Muscle of leg (tissue), 11 donors: ENCODE measurements around the gene HTRA3. TPM values are rescaled to one million over a fixed set of nuclear protein-coding genes. Genes with fewer than 3 reads are reported as not detected.

Experiments
- DNase-seq: peaks from one replicate; pipeline ENCODE4 v3.0.0; 2013
- H3K27ac ChIP-seq: one replicate; pipeline ENCODE4 v1.5.1; 2013; ENCODE audit warnings: mild to moderate bottlenecking, low read length, control low read depth
- H3K27me3 ChIP-seq: one replicate; pipeline ENCODE4 v1.6.1; 2013; ENCODE audit warnings: low read length; ENCODE audit not compliant: control insufficient read depth, insufficient read depth
- H3K36me3 ChIP-seq: one replicate; pipeline ENCODE4 v1.6.1; 2013; ENCODE audit warnings: low read length; ENCODE audit not compliant: control insufficient read depth, insufficient read depth
- H3K4me1 ChIP-seq: one replicate; pipeline ENCODE4 v1.6.1; 2013; ENCODE audit warnings: low read length; ENCODE audit not compliant: control insufficient read depth, insufficient read depth
- H3K4me3 ChIP-seq: one replicate; pipeline ENCODE4 v1.5.1; 2013; ENCODE audit warnings: low read length, control low read depth
- H3K9me3 ChIP-seq: replicated peaks from 2 replicates; pipeline ENCODE4 v1.6.1; 2013; ENCODE audit warnings: low read depth, low read length; ENCODE audit not compliant: control insufficient read depth
- WGBS: methylation state at CpG from one replicate; pipeline ENCODE4 v1.1.5; 2013; ENCODE audit warnings: missing lambda C conversion rate; ENCODE audit not compliant: insufficient coverage; 5-methylcytosine and 5-hydroxymethylcytosine counted together
- polyA plus RNA-seq, 8 donors: library from polyadenylated mRNA; unstranded; fragments of 120-200 nt; gene quantifications; one replicate each; pipeline versions ENCODE4 v1.2.1 to v1.2.3, GENCODE V29; 2013; ENCODE audit warnings: inconsistent platforms in 1 of 8, low replicate concordance in 1 of 8; ENCODE audit not compliant: insufficient read length in 8 of 8, insufficient read depth in 1 of 8
- total RNA-seq: library from RNA; stranded (reverse); fragments of 120-200 nt; gene quantifications from one replicate; pipeline ENCODE4 v1.2.4, GENCODE V29; 2013

The HTRA3 gene
- total and polyA plus RNA-seq, 9 donors: 40.7 to 87.4 (median 61.2) TPM

DNA sequence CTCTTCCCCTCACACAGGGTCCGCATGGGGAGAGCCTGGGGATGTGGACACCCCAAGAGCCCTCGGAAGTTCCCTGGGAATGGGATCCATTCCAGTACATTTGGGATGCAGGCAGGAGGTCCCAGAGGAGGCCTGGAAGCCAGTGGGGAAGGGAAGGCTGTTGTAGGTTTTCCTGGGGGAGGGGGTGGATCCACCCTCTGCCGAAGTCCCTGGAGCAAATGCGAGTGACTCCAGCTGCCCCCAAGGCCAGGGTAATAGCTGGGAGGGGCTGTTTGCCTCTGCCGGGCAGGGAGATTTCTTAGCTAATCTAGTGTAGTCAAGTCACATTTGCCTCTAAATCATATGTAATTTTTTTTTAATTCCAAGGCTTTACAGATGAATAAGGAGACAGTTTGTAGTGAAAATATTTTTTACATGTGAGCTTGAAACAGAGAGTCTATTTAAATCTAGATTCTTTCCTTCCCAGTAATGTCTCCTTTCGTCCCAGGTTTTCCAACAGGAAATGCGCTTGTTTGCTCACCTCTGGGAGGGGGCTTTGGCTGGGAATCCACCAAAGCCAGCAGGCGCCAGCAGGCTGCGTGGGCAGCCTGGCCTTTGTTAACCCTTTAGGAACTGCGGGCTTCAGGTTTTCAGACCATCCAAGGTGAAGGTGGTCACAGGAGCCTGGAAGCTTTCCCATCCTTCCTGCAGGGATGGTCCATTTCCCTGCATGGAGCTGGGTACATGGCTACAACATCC lies 43.7 kb upstream of the HTRA3 start:
- no peak overlapping the region for H3K27ac ChIP-seq
- H3K27me3 ChIP-seq: no peaks in the 10 kb centered on the region
- no peaks in the 10 kb centered on the region for H3K36me3 ChIP-seq
- peaks cover 34% of the 10 kb centered on the region for H3K4me1 ChIP-seq
- WGBS: 25% methylated on average over 8 of the region's 10 CpGs
- no peak overlapping the region for H3K4me3 ChIP-seq
- peaks cover 4% of the 10 kb centered on the region for H3K9me3 ChIP-seq
- no peak for DNase-seq

DNA sequence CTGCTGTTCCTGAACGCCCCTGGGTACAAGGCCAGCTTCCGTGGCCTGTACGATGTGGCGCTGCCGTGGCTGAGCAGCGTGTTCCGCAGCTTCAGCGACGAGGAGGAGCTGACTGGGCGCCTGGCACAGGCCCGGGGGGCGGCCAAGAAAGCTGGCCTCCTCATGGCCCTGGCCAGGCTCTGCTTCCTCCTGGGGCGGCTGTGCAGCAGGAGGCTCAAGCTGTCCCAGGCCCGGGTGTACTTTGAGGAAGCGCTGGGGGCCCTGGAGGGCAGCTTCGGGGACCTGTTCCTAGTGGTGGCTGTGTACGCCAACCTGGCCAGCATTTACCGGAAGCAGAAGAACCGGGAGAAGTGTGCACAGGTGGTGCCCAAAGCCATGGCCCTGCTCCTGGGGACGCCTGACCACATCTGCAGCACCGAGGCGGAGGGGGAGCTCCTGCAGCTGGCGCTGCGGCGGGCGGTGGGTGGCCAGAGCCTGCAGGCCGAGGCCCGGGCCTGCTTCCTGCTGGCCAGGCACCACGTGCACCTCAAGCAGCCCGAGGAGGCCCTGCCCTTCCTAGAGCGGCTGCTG lies 42.3 kb upstream of the HTRA3 start:
- WGBS: 63% methylated on average over 31 of the region's 31 CpGs
- Histone ChIP-seq H3K4me1 (peaks cover 34% of the 10 kb centered on the region), H3K36me3 (no peaks in the 10 kb centered on the region), H3K27me3 (no peaks in the 10 kb centered on the region), H3K9me3 (no peaks in the 10 kb centered on the region), H3K27ac (no peak overlapping the region), H3K4me3 (no peak overlapping the region)
- DNase-seq: no peak

DNA sequence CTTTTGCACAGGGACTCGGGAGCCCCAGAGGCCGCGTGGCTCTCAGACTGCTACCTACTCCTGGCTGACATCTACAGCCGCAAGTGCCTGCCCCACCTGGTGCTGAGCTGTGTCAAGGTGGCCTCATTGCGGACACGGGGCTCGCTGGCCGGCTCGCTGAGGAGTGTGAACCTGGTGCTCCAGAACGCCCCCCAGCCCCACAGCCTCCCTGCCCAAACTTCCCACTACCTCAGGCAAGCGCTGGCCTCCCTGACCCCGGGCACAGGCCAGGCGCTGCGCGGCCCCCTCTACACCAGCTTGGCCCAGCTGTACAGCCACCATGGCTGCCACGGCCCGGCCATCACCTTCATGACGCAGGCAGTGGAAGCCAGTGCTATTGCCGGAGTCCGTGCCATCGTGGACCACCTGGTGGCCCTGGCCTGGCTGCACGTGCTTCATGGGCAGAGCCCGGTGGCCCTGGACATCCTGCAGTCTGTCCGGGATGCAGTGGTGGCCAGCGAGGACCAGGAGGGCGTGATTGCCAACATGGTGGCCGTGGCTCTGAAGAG lies 41.7 kb upstream of the HTRA3 start:
- Histone ChIP-seq H3K36me3 (no peaks in the 10 kb centered on the region), H3K4me1 (peaks cover 34% of the 10 kb centered on the region), H3K27me3 (no peaks in the 10 kb centered on the region), H3K9me3 (no peaks in the 10 kb centered on the region), H3K27ac (no peak overlapping the region), H3K4me3 (no peak overlapping the region)
- no peak for DNase-seq
- WGBS: 82% methylated on average over 26 of the region's 27 CpGs

DNA sequence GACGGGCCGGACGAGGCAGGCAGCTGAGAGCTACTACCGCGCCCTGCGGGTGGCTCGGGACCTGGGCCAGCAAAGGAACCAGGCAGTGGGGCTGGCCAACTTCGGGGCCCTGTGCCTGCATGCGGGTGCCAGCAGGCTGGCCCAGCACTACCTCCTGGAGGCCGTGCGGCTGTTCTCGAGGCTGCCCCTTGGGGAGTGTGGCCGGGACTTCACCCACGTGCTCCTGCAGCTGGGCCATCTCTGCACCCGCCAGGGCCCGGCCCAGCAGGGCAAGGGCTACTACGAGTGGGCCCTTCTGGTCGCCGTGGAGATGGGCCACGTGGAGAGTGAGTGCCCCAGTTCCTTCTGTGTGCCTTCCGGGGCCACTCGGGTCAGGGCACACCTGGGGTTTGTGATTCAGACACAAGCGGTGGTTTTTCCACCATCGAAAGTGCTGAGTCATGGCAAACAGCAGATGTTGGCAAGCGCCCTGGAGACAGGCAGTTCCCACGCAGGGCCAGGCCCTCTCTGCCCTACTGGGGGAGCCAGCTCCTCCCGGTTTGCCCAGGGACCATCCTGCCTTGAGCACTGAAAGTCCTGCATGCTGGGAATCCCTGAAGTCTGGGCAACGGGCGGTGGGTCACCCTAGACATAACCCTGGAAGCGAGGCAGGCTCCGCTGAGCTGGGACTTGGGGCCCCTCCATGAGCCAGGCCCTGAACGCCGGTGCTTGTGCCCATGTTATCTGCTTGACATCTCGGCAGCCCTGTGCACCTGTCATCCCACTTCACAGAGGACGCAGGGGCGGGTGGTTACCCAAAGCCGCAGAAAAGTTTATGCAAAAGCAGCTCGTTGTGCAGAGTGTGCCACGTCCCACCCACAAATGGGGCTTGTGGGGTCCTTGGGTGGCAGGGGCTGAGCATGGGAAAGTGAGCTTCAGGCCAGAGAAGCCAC lies 41.0 kb upstream of the HTRA3 start:
- Histone ChIP-seq H3K9me3 (no peaks in the 10 kb centered on the region), H3K4me3 (no peak overlapping the region), H3K4me1 (peaks cover 34% of the 10 kb centered on the region), H3K27ac (no peak overlapping the region), H3K27me3 (no peaks in the 10 kb centered on the region), H3K36me3 (no peaks in the 10 kb centered on the region)
- DNase-seq: peak; percentile 73
- WGBS: 62% methylated on average over 39 of the region's 39 CpGs

- no peak overlapping the region for H3K27ac ChIP-seq
- H3K36me3 ChIP-seq: peaks cover 3% of the 10 kb centered on the region
- H3K4me3 ChIP-seq: no peak overlapping the region
- DNase-seq: no peak
- WGBS: 96% methylated on average over 9 of the region's 17 CpGs
- peaks cover 34% of the 10 kb centered on the region for H3K4me1 ChIP-seq
- no peaks in the 10 kb centered on the region for H3K9me3 ChIP-seq
- no peaks in the 10 kb centered on the region for H3K27me3 ChIP-seq
These were observed 40.1 kb upstream of the HTRA3 start for GRCh38 chr4:8229331-8229975.

DNA sequence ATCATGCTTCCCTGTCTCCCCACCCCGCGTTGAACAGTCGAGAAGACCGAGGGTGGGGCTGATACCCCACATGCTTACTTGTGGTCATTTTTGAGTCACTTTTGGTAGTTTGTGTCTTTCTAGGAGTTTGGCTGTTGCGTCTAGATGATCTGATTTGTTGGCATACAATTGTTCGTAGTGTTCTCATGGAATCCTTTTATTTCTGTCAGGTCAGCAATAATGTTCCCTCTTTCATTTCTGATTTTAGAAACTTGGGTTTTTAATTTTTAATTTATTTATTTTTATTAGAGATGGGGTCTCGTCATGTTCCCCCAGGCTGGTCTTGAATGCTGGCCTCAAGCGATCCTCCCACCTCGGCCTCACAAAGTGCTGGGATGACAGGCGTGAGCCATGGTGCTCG lies 39.5 kb upstream of the HTRA3 start:
- Histone ChIP-seq H3K27me3 (no peaks in the 10 kb centered on the region), H3K4me1 (peaks cover 35% of the 10 kb centered on the region), H3K36me3 (peaks cover 7% of the 10 kb centered on the region), H3K4me3 (no peak overlapping the region), H3K27ac (no peak overlapping the region), H3K9me3 (no peaks in the 10 kb centered on the region)
- WGBS: 100% methylated on average over 3 of the region's 11 CpGs
- no peak for DNase-seq

DNA sequence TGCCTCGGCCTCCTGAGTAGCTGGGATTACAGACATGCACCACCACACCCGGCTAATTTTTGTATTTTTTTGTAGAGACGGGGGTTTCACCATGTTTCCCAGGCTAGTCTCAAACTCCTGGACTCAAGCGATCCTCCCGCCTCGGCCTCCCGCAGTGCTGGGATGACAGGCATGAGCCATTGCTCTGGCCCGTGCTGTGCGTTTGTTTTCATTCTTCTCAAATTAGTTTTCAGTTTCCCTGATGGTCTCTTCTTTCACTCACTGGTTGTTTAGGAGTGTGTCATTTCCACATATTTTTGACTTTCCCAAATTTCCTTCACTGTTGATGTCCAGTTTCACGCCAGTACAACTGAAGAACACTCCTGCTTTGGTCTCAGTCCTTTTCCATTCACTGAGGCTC lies 38.7 kb upstream of the HTRA3 start:
- DNase-seq: no peak
- Histone ChIP-seq H3K27me3 (no peaks in the 10 kb centered on the region), H3K4me1 (peaks cover 38% of the 10 kb centered on the region), H3K36me3 (peaks cover 7% of the 10 kb centered on the region), H3K27ac (no peak overlapping the region), H3K9me3 (no peaks in the 10 kb centered on the region), H3K4me3 (no peak overlapping the region)
- WGBS: 91% methylated on average over 7 of the region's 10 CpGs

DNA sequence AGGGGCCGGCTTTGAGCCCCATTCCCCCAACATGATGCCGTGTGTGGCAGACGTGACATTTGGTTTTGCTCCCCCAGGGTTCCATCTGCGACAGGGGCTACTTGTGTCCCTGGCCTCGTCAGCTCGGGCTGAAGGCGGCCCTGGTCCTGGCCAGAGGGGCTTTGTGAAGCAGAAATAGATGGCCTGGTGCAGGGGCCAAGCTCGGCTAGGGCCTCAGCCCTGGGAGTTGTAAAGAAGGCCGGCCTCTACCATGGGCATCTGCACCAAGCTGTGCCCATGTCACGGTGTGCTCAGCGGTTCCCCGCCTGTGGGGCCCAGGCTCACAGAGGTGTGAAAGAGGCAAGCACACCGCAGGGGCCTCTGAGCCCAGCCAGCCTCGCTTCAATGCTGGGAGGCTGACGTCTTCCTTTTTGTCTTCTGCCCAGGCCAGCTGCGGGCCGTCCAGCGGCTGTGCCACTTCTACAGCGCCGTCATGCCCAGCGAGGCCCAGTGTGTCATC lies 38.0 kb upstream of the HTRA3 start:
- Histone ChIP-seq H3K4me3 (no peak overlapping the region), H3K36me3 (peaks cover 10% of the 10 kb centered on the region), H3K4me1 (peaks cover 38% of the 10 kb centered on the region), H3K9me3 (no peaks in the 10 kb centered on the region), H3K27ac (no peak overlapping the region), H3K27me3 (no peaks in the 10 kb centered on the region)
- 79% methylated on average over 21 of the region's 21 CpGs for WGBS
- no peak for DNase-seq

DNA sequence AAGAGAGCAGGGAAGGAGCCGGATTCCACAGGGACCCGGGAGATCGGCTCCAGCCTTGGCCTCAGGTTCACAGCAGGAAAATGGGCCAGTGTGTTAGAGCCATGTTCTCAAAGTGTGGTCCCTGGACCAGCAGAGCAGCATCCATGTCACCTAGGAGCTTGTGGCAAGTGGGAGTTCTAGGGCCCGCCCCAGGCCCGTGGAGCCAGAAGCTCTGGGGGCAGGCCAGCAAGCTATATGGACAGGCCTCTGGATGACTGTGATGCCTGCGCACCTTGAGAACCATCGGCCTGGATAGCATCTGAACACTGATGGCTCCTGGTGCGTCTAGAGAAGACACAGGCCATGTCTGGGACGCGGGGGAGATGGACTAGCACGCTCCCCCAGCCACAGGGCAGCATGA lies 36.8 kb upstream of the HTRA3 start:
- Histone ChIP-seq H3K27me3 (no peaks in the 10 kb centered on the region), H3K9me3 (no peaks in the 10 kb centered on the region), H3K4me1 (peaks cover 33% of the 10 kb centered on the region), H3K4me3 (no peak overlapping the region), H3K27ac (no peak overlapping the region), H3K36me3 (peaks cover 11% of the 10 kb centered on the region)
- WGBS: 94% methylated on average over 11 of the region's 11 CpGs
- no peak for DNase-seq
